Right lobe of liver (tissue), 4 donors: ENCODE data around the gene ARID3B.

ENCODE experiments used
- POLR2A ChIP-seq: fragments of 450-650 bp; IDR thresholded peaks from one replicate; pipeline ENCODE4 v1.6.1; 2017; ENCODE audit warnings: antibody characterized with exemption, mild to moderate bottlenecking
- TF ChIP-seq, protein P1 (sequence below), 4 donors: fragments of 200-600 bp in 3 of 4; fragments of 450-650 bp in 1 of 4; IDR thresholded peaks; one replicate each; pipeline versions ENCODE4 v1.5.1 to v1.8.0; 2016 to 2022; ENCODE audit warnings: antibody characterized with exemption in 4 of 4, mild to moderate bottlenecking in 2 of 4
- donor health status: DM: no; HTN: no; CAD: no.
- donor health status: DM: no; HTN: no; CAD: no.
- donor health status: DM: no; HTN: yes; CAD: no.

DNA sequence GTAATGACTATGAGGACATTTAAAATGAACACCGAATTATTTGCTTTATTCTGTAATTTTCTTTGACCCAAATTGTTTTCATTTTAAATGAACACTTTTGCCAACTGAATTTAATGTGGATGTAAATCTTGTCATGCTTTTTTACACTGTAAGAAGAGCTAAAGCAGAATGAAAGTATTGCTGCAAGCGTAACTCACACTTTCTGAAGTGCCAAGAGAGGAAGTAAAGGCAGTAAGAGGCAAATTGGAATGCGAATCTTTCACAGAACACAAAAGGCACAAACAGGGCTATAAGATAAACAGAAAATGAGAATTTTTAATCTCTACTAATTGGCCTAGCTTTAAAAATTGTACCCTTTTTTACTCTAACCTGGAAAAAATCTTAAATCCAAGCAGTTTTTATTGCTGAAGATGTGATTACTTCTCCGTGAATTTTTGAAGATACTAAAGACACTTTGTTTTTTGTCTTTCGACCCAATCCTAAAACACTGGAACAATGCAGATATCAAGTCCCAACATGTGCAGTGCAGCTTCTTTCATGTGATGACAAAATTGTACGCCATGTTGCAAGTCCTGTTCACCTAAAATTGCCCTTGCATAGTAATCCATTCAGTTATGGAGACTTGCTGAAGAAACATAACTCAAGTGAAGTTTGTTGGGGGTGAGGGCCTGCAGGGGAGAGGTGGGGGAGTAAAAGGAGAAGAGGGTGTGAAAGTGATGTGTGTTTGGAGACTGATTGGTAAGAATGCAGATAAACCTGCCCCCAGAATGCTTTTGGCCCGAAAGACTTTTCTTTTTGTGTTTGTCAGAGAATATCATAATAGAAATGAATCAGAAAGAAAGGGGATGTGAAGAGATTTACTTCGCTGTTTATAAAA is 1.4 kb downstream of the ARID3B start:
- no peak for TF ChIP-seq POLR2A
- TF ChIP-seq, protein P1, sequence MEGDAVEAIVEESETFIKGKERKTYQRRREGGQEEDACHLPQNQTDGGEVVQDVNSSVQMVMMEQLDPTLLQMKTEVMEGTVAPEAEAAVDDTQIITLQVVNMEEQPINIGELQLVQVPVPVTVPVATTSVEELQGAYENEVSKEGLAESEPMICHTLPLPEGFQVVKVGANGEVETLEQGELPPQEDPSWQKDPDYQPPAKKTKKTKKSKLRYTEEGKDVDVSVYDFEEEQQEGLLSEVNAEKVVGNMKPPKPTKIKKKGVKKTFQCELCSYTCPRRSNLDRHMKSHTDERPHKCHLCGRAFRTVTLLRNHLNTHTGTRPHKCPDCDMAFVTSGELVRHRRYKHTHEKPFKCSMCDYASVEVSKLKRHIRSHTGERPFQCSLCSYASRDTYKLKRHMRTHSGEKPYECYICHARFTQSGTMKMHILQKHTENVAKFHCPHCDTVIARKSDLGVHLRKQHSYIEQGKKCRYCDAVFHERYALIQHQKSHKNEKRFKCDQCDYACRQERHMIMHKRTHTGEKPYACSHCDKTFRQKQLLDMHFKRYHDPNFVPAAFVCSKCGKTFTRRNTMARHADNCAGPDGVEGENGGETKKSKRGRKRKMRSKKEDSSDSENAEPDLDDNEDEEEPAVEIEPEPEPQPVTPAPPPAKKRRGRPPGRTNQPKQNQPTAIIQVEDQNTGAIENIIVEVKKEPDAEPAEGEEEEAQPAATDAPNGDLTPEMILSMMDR (IDR thresholded peaks at IDR 0.05): no peak
